IMR-90 (cell line): ENCODE data around the gene FRMD4B.

ENCODE experiments used
- BHLHE40 ChIP-seq: fragments of 150-350 bp; IDR thresholded peaks from 2 replicates; pipeline ENCODE4 v1.6.1; 2016; ENCODE audit warnings: mild to moderate bottlenecking, low read depth, low read length
- CEBPB ChIP-seq: IDR thresholded peaks from 2 replicates; pipeline ENCODE4 v1.6.1; 2012; ENCODE audit warnings: low read depth, low read length, improper control_type of control experiment
- FOS ChIP-seq: fragments of 150-350 bp; IDR thresholded peaks from 2 replicates; pipeline ENCODE4 v1.6.1; 2016; ENCODE audit warnings: low read depth, low read length
- POLR2A ChIP-seq: IDR thresholded peaks from 2 replicates; pipeline ENCODE4 v1.6.1; 2012; ENCODE audit warnings: mild to moderate bottlenecking, low read depth, low read length
- RAD21 ChIP-seq: IDR thresholded peaks from 2 replicates; pipeline ENCODE4 v1.6.1; 2012; ENCODE audit warnings: low read length, improper control_type of control experiment
- RFX5 ChIP-seq: IDR thresholded peaks from 2 replicates; pipeline ENCODE4 v1.8.0; 2012; ENCODE audit warnings: low read depth, mild to moderate bottlenecking, low read length, moderate library complexity
- TF ChIP-seq, protein P1 (sequence below): conservative IDR thresholded peaks from 2 replicates; pipeline ENCODE4 v1.5.1; 2012; ENCODE audit warnings: mild to moderate bottlenecking, low read depth, low read length, improper control_type of control experiment

- TF ChIP-seq, protein P1, sequence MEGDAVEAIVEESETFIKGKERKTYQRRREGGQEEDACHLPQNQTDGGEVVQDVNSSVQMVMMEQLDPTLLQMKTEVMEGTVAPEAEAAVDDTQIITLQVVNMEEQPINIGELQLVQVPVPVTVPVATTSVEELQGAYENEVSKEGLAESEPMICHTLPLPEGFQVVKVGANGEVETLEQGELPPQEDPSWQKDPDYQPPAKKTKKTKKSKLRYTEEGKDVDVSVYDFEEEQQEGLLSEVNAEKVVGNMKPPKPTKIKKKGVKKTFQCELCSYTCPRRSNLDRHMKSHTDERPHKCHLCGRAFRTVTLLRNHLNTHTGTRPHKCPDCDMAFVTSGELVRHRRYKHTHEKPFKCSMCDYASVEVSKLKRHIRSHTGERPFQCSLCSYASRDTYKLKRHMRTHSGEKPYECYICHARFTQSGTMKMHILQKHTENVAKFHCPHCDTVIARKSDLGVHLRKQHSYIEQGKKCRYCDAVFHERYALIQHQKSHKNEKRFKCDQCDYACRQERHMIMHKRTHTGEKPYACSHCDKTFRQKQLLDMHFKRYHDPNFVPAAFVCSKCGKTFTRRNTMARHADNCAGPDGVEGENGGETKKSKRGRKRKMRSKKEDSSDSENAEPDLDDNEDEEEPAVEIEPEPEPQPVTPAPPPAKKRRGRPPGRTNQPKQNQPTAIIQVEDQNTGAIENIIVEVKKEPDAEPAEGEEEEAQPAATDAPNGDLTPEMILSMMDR, result no peak
- TF ChIP-seq POLR2A (no peak), BHLHE40 (no peak), CEBPB (no peak), RFX5 (no peak), FOS (no peak), RAD21 (no peak)
Measured at GRCh38 chr3:69288161-69288895, 97.6 kb downstream of the FRMD4B start.
